ENCODE results near the gene YPEL1.
A peak's percentile ranks its signal among the peaks of the same experiment; 100 is the strongest.
"Not testable (repeated sequence)": the region's sequence is repeated elsewhere in the genome, so short reads cannot be mapped to it uniquely, and the experiment has no call there.

Gene YPEL1

DNA sequence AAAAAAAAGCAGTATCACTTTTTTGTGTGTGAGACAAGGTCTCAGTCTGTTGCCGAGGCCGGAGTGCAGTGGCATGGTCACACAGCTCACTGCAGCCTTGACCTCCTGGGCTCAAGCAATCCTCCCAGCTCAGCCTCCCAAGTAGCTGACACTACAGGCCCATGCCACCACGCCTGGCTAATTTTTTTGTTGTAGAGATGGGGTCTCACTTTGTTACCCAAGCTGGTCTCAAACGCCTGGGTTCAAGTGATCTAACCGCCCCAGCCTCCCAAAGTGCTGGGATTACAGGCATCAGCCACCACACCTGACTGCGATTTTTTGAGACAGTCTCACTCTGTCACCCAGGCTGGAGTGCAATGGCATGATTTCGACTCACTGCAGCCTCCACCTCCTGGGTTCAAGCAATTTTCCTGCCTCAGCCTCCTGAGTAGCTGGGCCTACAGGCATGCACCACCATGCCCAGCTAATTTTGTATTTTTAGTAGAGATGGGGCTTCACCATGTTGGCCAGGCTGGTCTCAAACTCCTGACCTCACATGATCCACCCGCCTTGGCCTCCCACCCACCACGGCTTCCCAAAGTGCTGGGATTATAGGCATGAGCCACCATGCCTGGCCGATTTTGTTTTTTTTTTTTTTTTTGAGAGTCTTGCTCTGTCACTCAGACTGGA lies 15.3 kb downstream of the YPEL1 start:
- not testable (repeated sequence) for DNase-seq

DNA sequence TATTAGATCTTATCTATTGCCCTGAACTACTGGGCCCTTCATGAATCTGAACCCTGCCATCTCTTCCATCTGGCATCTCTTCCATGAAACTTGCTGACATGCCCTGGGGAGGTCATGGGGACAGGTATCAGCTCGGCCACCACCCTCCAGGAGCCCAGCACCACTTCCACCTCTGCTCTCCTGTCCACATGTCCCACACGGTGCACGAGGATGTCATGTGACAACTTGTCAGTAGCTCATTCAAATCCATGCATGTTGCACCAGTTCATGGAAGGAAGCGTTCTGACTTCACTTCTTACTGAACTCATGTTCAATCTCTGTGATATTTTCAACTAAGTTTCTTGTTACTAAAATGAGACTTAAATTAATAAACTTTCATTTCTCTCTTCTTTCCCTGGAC lies 16.6 kb downstream of the YPEL1 start:
- no peak for DNase-seq

DNA sequence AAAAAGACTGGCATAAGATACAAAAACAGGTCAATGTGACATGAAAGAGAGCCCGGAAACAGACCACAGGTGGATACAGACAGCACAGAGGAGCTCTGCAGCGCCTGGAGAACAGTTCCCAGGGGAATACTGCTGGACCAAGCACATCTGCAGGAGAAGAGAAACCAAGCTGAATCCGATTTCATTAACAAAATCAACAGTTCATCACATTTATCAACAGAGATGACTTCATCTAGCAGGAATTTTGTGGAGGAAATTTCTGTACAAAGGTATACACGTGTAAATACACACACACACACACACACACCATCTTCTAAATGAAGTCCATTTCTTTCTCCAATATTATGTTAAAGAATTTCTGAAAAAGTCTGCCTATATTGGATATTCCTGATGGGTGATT lies 17.1 kb downstream of the YPEL1 start:
- peak; percentile 49 for DNase-seq

DNA sequence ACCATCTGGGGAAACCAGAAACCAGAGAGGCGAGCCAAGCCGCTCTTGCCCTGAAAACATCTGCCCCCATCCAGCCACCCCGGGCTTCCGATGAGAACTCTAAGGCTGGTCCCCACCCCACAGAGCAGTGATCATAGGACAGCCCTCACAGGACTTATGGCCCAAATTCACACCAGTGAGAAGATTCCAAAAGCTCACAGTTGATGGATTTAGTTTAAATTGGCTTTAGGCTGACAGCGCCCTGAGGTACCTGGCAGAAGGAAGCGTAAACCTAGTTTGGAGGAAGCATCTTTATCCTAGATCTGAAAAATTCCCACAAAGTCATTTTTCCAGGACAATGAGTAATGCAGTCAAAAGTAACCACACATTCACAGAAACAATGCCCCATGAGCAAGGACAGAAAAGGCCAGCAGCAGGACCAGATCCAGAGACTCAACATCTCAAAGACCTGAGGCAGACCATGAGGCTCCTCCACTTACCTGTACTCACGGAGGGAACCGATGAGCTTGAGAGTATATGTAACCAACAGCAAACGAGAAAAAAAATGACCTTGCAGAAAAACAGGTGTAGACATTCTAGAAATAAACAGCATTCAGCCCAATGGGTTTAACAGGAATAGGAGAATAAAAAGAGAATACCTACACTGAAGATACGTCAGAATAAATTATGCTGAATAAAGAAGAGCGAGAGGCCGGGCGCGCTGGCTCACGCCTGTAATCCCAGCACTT lies 19.0 kb downstream of the YPEL1 start:
- DNase-seq = not testable (repeated sequence)

DNA sequence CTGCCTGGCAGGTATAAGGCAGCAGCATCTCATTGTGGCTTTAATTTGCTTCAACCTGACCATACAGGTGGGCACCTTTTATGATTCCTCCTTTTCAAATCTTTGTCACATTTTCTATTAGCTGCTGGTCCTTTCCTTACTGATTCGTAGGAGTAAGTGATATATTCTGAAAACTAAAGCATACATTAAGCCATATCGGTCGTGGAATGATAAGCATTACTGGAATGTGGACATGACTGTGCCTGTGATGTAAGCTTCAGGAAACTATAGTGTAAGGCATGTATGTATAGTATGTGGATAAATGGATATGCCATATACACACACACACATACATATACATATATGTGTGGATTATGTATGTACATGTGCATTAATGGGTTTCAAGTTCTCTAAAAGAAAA lies 20.8 kb downstream of the YPEL1 start:
- DNase-seq = no peak

DNA sequence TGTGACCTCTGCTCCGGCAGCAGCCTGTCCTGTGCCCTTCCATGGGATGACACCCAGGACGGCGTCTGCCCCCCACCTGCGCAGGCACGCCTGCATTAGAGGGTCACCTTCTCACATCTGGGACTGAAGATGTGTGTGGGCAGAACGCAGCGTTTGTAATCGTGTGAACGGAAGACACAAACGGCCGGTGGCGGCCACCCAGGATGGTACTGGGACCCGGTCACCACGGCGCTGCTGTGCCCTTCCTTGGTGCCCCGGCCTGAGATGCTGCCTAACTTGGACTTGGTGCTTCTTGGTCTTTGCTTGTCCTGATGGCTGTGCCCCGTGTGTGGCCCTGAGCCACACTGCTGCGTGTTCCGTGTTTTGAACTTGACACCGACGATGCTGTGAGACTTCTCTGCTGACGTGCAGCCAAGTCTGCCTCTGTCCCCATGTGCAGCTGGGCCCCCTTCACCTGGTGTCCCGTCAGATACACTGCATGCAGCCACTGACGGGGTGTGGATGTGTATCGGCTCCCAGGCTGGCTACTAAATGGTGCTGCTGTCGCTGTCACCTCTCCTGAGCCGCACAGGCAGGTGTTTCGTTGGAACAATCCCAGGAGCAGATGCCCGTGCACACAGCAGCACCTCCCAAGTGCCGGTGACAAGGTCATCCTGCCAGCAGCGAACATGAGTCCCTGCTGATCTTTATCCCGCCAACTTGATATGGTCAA lies 21.4 kb downstream of the YPEL1 start:
- no peak for DNase-seq

DNA sequence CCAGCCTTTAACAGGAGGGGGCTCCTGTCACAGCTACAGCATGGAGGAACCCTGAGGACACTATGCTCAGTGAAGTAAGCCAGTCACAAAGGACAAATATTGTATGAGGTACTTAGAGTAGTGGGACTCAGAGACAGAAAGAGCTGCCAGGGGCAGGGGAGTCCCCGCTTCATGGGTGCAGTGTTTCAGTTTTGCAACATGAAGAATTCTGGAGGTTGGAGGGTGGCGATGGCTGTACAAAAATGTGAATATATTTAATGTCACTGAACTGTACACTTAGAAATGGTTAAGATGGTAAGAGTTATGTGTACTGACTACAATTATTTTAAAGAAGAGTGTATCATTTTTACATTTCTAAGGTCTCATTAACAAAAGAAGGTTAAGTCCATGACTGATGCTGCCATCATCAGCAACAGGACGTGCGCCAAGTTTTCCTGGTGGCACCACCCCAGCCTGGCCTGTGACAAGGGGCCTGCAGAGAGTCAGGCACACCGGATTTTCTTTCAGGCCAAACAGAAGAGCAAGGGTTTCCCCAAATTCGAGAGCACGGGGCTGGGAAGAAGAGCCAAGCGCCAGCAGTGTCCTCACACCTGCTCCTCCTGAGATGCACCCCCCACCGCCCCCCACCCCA lies 22.1 kb downstream of the YPEL1 start:
- DNase-seq = no peak

DNA sequence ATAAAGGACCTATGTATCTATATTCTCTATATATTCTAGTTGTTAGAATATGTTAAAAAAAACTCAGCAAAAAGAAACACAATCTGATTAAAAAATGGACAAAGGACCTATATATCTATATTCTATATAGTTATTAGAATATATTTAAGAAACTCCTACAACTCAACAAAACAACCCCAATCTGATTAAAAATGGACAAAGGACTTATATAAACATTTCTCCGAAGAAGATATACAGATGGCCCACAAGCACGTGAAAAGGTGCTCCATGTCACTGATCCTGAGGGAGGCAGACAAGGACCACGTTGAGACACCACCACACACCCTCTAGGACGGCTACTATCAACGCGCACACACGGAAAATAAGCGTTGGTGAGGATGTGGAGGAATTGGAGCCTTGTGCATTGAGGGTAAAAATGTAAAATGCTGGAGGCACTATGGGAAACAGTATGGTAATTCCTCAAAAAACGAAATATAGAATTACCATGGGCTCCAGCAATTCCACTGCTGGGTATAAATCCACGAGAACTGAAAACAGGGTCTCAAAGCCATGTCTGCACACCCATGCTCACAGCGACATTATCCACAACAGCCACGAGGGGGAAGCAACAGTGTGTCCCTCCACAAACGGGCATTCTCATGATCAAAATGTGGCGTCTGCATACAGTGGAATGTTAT lies 22.7 kb downstream of the YPEL1 start:
- peak; percentile 87 for DNase-seq

DNA sequence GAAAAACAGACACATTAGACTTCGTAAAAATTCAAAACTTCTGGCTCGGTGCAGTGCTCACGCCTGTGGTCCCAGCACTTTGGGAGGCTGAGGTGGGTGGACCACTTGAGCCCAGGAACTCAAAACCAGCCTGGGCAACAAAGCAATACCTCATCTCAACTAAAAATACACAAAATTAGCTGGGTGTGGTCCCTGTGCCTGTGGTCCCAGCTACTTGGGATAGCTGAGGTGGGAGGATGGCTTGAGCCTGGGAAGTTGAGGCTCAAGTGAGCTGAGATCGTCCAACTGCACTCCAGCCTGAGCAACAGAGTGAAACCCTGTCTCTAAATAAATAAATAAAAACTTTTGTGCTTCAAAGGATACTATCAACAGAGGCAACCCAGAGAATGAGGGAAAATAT lies 23.7 kb downstream of the YPEL1 start:
- DNase-seq = no peak

DNA sequence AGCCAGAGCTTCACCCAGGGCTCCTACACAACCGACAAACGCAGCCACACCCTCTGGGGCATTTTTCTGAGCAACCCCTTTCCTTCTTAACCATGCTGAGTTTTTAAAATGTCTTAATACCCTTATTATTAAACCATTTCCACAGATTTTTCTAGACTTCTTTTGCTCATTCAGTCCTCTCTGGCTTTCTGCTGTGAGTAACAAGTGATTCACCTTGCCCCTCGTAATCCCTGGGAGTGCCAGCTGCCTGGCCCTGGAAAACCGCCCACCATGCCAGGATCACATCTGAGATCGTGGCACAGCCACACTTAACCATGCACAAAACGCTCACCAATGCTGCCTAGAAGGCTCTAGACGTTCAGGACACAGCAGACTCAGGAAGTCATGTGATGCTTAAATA lies 25.4 kb downstream of the YPEL1 start:
- DNase-seq = no peak

DNA sequence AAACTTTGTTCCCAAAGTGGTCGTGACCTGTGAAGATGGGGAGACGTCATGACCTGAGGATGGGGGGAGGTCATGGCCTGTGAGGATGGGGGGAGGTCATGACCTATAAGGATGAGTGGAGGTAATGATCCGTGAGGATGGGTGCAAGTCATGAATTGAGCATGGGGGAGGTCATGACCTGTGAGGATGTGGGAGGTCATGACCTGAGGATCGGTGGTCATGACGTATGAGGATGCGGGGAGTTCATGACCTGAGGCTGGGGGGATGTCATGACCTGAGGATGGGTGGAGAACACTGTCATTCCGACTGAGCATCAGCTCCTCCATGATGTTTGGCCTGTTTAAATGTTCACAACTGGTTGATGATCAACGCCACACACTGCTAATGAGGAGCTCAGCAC lies 25.9 kb downstream of the YPEL1 start:
- no peak for DNase-seq

DNA sequence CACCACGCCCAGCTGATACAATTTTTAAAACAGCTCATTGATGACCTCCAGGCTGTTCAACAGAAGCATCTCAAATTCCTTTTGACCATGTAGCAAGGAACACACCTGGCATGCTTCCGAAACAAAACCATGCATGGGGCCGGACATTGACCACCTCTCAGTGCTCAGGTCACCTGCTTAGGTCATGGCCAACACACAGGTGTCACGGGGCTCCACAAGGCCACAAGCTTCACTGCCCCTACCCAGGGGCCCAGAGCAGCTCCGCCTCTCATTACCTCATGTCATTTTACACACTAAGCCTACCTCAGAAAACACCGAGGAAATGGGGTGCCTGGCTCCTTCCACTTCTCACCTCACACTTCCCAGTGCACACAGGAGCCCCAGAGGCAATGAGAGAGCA lies 26.6 kb downstream of the YPEL1 start:
- no peak for DNase-seq

DNA sequence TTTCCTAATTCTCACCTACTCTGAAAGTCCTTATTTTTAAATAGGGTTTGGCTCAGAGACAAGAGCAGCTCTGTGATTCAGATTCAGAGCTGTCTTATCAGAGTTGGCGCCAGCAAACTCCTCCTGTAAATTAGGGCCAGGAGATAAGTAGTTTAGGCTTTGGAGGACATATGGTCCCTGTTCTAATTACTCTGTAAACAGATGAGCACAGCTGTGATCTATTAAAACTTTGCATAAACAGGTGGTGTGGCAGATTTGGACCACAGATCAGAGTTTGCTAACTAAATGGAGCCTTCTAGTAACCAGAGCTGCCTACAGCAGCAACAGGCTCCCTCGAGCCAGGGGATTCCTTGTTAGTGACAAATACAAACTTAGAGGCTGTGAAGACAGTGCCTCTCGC lies 27.9 kb downstream of the YPEL1 start:
- DNase-seq = peak; percentile 93

DNA sequence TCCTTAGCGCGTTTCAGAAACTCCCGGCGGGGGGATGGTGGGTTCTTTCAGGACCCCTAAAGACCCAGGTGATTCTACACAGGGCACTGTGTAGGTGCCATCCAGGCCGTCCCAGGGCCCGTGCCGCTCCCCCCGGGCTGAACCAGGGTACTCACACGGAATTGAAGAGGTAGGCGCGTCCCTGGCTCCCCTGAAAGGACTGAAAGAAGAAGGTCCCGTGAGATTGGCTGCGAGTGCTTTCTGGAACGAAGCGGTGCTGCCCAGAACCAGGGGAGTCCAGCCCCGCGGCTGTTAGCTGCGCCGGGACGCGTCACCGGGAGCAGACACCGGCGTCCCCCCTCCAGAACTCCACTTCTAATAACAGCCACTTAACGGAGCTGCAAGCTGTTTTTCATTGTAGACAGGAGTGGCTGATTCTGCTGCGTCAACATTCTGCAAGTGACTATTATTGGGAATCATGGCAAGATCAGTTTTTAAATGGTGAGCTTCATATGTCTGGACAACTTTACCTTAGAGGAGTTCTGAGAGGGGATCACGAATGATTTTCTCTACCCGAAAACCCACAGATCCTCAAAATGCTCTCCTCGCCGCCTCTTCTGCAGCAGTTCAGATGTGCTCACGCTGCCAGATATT lies 31.8 kb downstream of the YPEL1 start:
- DNase-seq = no peak

DNA sequence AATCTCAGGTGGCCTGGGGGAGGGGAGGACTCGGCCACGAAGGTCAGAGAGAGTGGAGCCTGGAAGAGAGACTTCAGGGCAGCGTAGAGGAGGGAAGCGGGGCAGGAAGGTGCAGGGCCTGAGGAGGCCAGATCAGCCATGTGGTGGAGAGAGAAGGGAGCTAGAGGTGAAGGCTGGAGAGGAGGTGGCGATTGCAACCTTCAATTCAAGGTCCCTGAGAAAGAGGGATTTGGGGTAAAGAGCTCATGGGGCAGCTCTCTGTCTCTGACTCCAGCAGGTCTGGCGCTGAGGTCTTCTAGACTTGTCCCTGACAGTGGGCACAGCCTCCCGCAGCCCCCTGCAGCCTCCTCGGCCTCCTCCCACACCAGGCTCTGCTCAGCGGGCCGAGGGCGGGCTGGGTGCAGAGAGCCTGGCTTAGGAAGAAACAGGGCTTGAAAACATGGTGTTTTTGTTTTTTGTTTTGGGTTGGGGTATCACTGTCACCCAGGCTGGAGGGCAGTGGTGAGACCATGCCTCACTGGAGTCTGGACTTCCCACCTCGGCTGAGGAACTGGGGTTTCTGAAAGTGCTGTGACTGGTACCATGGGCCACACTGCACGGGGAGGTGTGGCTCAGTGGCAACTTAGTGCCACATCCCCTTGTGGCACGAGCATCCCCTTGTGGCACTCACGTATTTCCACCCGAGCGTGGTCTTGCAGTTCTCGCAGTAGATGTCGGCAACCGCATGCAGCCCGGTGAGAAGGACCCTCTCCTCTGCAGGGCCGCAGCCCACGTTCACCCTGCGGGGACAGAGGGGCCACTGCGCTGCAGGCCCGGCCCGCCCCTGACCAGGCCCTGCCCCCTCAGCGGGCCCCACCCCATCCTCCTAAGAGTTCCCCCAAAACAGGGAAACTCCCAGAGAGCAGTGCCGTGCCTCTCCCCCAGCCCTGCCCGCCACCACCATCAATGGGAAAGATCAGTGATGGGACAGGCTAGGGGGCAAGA lies 32.6 kb downstream of the YPEL1 start:
- no peak for DNase-seq

DNA sequence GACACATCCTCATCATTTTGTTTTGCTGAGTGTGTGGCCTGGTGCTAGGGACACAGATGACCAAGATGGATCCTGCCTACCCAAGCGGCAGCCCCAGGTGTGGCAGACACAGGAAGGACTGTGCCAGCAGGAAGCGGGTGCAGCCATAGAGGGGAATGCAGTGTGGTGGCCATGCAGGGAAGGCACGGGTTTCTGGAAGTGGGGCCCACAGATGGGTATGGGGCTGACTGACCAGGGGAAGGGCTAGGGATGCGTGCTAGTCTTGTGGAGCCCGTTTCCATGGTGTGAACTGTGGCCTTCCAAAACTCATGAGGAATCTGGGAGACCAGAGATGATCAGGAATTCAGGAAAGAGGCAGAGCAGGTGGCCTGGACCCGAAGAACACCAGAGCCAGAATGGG lies 33.5 kb downstream of the YPEL1 start:
- DNase-seq = no peak

DNA sequence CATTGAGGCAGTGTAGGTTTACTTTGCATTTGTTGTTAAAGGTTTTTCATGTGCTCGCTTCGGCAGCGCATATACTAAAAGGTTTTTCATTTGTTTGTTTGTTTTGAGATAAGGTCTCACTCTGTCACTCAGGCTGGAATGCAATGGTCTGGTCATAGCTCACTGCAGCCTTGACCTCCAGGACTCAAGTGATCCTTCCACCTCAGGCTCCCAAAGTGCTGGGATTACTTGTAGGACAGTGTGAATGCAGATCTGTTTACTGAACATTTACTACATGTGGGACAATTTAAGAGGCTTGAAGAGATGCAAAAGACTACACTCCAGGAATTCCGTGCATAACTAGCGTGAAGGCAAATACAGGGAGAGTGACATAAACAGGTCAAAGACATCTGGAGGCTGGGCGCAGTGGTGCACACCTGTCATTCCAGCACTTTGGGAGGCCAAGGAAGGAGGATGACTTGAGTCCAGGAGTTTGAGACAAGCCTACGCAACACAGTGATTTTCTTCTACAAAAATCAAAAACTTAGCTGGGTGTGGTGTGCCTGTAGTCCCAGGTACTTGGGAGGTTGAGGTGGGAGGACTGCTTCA lies 34.1 kb downstream of the YPEL1 start:
- DNase-seq = no peak

DNA sequence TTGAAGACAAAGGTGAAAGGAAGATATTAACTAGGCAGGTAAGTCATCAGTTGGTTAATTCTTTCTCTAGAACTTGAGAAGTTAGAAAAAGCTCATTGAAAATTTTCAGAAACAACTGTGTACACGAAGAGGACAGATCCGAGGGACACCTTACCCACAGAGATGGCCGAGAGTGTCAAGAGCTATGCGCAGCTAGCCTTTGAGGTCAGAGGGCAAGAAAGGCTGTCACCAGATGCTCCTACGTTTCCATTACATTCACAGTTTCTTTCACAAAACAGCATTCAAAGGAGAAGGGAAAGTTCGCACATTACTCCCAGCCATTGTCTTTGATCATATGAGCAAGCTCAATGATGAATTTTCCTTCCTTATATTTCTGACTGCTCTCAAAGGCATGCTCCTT lies 34.8 kb downstream of the YPEL1 start:
- no peak for DNase-seq

DNA sequence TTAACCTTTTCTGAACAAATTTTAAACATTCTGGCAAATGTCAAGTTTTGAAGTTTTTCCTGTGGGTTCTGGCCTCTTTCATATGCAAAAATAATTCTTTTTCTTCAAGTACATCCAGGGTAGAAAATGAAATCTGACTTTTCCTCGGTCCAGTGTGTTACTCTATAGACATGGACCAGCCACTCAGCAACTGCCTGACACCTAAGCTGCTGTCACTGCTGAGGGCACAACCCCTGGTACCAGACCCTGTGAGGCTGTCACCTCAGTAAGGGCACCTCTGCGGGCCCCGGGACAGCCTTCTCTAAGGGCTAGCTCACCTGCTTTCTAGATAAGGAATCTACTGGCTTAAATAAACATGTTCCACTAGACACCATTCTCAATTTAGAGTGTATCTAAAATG lies 36.0 kb downstream of the YPEL1 start:
- no peak for DNase-seq

DNA sequence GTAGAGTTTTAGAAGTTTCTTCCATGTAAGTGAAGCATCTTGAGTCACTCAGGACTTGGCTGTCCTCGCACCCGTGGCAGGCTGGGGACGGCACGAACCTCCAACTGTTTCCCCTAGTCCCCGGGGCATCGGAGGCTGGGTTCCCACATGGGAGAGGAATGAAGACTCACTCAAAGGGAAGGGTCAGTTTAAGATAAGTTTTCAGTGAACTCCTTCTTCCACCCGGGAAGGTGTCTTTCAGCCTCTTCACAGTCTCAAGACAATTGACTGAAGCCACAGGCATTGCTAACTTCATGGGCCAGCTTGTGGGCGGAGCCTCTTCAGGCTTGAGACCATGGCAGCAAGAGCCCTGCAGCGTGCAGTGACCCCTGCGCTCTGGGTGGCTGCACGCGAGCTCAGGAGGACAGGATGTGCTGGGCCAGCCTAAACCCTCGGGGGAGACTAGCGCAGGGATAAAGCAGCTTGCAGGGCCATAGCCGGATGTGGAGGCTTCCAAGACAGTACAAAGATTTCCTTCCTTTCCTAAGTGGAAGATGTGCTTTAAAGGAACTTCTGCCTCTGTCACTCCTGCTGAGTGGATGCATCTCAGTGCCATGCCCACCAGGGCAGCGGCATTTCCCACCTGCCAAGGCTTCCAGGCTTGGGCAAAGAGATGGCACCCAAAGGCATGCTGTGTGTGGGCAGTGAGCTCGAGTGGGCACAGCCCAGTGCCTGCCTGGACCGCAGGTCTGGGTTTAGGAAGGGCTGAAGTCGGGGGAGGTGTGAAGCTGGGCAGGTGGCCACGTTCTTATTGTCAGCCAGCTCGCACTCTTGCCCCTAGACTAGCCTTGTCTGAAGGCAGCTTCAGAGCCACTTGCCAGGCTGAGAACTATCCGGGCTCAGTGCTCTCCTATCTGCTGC lies 36.9 kb downstream of the YPEL1 start:
- DNase-seq = peak; percentile 38

All from NCI-H69 (cell line).